ENCODE results near the gene SLC35B2.

The SLC35B2 gene

GRCh38 chr6:44257025-44257752, at the start of gene SLC35B2:
TSS of gene SLC35B2 (minus strand) at chr6:44257528. CDS start at chr6:44257410, 118 bp downstream.
- peak; percentile 79 for DNase-seq (ENCODE audit: low read depth)
- peak; percentile 43 for TF ChIP-seq CTCF (conservative IDR thresholded peaks at IDR 0.05; ENCODE audit: low read depth, low read length)
- H3K4me3 ChIP-seq (ENCODE audit: low read depth, low read length): peak within 1 kb of the TSS; percentile 90

GRCh38 chr6:44306710-44307109, 49.4 kb upstream of the SLC35B2 start:
- TF ChIP-seq CTCF (conservative IDR thresholded peaks at IDR 0.05; ENCODE audit: low read depth, low read length): no peak
- DNase-seq (ENCODE audit: low read depth): no peak
- no peak overlapping the region for H3K4me3 ChIP-seq (ENCODE audit: low read depth, low read length)

GRCh38 chr6:44305200-44305725, 47.9 kb upstream of the SLC35B2 start:
- no peak for DNase-seq (ENCODE audit: low read depth)
- no peak overlapping the region for H3K4me3 ChIP-seq (ENCODE audit: low read depth, low read length)
- TF ChIP-seq CTCF (conservative IDR thresholded peaks at IDR 0.05; ENCODE audit: low read depth, low read length): no peak

GRCh38 chr6:44304282-44305199, 47.2 kb upstream of the SLC35B2 start:
- DNase-seq (ENCODE audit: low read depth): peak; percentile 61
- peak; percentile 83 for TF ChIP-seq CTCF (conservative IDR thresholded peaks at IDR 0.05; ENCODE audit: low read depth, low read length)
- no peak overlapping the region for H3K4me3 ChIP-seq (ENCODE audit: low read depth, low read length)

GRCh38 chr6:44303842-44304241, 46.5 kb upstream of the SLC35B2 start:
- H3K4me3 ChIP-seq (ENCODE audit: low read depth, low read length): no peak overlapping the region
- no peak for TF ChIP-seq CTCF (conservative IDR thresholded peaks at IDR 0.05; ENCODE audit: low read depth, low read length)
- no peak for DNase-seq (ENCODE audit: low read depth)

GRCh38 chr6:44302856-44303255, 45.5 kb upstream of the SLC35B2 start:
- TF ChIP-seq CTCF (conservative IDR thresholded peaks at IDR 0.05; ENCODE audit: low read depth, low read length): no peak
- H3K4me3 ChIP-seq (ENCODE audit: low read depth, low read length): no peak overlapping the region
- DNase-seq (ENCODE audit: low read depth): no peak

Measured in choroid plexus epithelial cell (primary cell).